PC-3 (cell line): ENCODE data around the gene ATP6V1G2. TPM values are rescaled to one million over a fixed set of nuclear protein-coding genes. Genes with fewer than 3 reads are reported as not detected.

ENCODE experiments used
- ATAC-seq: fragments of 200-7000 bp; cut with Tn5 transposase; 2 replicates; pipeline ENCODE4 v1.9.1; 2020; ENCODE audit warnings: mild to moderate bottlenecking, moderate library complexity
- BruUV-seq: library from RNA; stranded (reverse); fragments of 400-500 nt; replicated peaks from 2 replicates; lab custom pipeline; 2021; lab: Mats Ljungman, UMichigan
- CTCF ChIA-PET: fragments of 300-600 bp; sonication (Branson Sonifier 250); formaldehyde crosslinking; loops from one replicate; lab custom pipeline; 2022; ENCODE audit warnings: antibody characterized with exemption; lab: Charles Lee
- POLR2A ChIA-PET: fragments of 300-600 bp; sonication (Branson Sonifier 250); formaldehyde crosslinking; loops from one replicate; lab custom pipeline; 2022; ENCODE audit warnings: antibody characterized with exemption; ENCODE audit not compliant: unreplicated experiment; lab: Charles Lee
- DNase-seq: peaks from one replicate; pipeline ENCODE4 v3.0.0-alpha.2; 2015
- H2AFZ ChIP-seq: fragments of 300-600 bp; sonication (generic); 2 replicates; pipeline ENCODE4 v1.6.0; 2016; ENCODE audit warnings: antibody characterized with exemption, low read length
- H3F3A ChIP-seq: fragments of 300-600 bp; sonication (generic); one replicate; pipeline ENCODE4 v1.6.0; 2017; ENCODE audit warnings: antibody characterized with exemption, low read length, control low read depth, mild to moderate bottlenecking; ENCODE audit not compliant: unreplicated experiment
- H3K27ac ChIP-seq: fragments of 300-600 bp; sonication (generic); 2 replicates; pipeline ENCODE4 v1.5.1; 2016; ENCODE audit warnings: mild to moderate bottlenecking, low read length
- H3K27me3 ChIP-seq: fragments of 300-600 bp; sonication (generic); 2 replicates; pipeline ENCODE4 v1.6.1; 2016; ENCODE audit warnings: low read length, mixed read lengths
- H3K36me3 ChIP-seq: fragments of 300-600 bp; sonication (generic); 2 replicates; pipeline ENCODE4 v1.6.1; 2016; ENCODE audit warnings: low read depth, mixed run types, low read length, mixed read lengths
- H3K4me1 ChIP-seq: fragments of 300-600 bp; sonication (generic); 2 replicates; pipeline ENCODE4 v1.5.1; 2016; ENCODE audit warnings: low read length; ENCODE audit not compliant: insufficient read depth
- H3K4me2 ChIP-seq: fragments of 300-600 bp; sonication (generic); 2 replicates; pipeline ENCODE4 v1.6.0; 2016; ENCODE audit warnings: low read length
- H3K4me3 ChIP-seq: fragments of 300-600 bp; sonication (generic); 2 replicates; pipeline ENCODE4 v1.5.1; 2016; ENCODE audit warnings: mild to moderate bottlenecking, low read length, mixed read lengths
- H3K79me2 ChIP-seq: fragments of 300-600 bp; sonication (generic); 2 replicates; pipeline ENCODE4 v1.6.1; 2017; ENCODE audit warnings: low read length, mixed read lengths
- H3K9ac ChIP-seq: fragments of 300-600 bp; sonication (generic); 2 replicates; pipeline ENCODE4 v1.6.0; 2016; ENCODE audit warnings: mild to moderate bottlenecking, low read length
- H3K9me2 ChIP-seq: fragments of 300-600 bp; sonication (generic); replicated peaks from 2 replicates; pipeline ENCODE4 v1.6.1; 2016; ENCODE audit warnings: mixed run types, low read length, mixed read lengths
- H3K9me3 ChIP-seq: fragments of 300-600 bp; sonication (generic); 2 replicates; pipeline ENCODE4 v1.6.1; 2016; ENCODE audit warnings: low read length, mixed read lengths
- H4K20me1 ChIP-seq: fragments of 300-600 bp; sonication (generic); 2 replicates; pipeline ENCODE4 v1.6.1; 2016; ENCODE audit warnings: low read length, mixed read lengths
- EZH2 ChIP-seq: fragments of 300-600 bp; sonication (generic); IDR thresholded peaks from one replicate; pipeline ENCODE4 v1.6.1; 2017; ENCODE audit warnings: antibody characterized with exemption, mild to moderate bottlenecking, low read length; ENCODE audit not compliant: unreplicated experiment
- EZH2phosphoT487 ChIP-seq: fragments of 300-600 bp; sonication (generic); IDR thresholded peaks from 2 replicates; pipeline ENCODE4 v1.6.1; 2018; ENCODE audit warnings: mild to moderate bottlenecking, antibody characterized with exemption, low read length, borderline replicate concordance
- intact Hi-C: fragments of 100-400 bp; cut with micrococcal nuclease; formaldehyde crosslinking; loops from 2 replicates; pipeline ENCODE4 v1.9.0; 2023
- total RNA-seq: library from RNA; depleted of rRNA; stranded (reverse); fragments of >200 nt; gene quantifications from 2 replicates; pipeline ENCODE4 v1.2.3, GENCODE V29; 2014
- TF ChIP-seq, protein P1 (sequence below): fragments of 300-600 bp; sonication (generic); conservative IDR thresholded peaks from 2 replicates; pipeline ENCODE4 v1.5.1; 2017; ENCODE audit warnings: antibody characterized with exemption, low read depth, mild to moderate bottlenecking, low read length

Gene ATP6V1G2
- total RNA-seq, 1 experiment from 2014 or later: 1.2 TPM

DNA sequence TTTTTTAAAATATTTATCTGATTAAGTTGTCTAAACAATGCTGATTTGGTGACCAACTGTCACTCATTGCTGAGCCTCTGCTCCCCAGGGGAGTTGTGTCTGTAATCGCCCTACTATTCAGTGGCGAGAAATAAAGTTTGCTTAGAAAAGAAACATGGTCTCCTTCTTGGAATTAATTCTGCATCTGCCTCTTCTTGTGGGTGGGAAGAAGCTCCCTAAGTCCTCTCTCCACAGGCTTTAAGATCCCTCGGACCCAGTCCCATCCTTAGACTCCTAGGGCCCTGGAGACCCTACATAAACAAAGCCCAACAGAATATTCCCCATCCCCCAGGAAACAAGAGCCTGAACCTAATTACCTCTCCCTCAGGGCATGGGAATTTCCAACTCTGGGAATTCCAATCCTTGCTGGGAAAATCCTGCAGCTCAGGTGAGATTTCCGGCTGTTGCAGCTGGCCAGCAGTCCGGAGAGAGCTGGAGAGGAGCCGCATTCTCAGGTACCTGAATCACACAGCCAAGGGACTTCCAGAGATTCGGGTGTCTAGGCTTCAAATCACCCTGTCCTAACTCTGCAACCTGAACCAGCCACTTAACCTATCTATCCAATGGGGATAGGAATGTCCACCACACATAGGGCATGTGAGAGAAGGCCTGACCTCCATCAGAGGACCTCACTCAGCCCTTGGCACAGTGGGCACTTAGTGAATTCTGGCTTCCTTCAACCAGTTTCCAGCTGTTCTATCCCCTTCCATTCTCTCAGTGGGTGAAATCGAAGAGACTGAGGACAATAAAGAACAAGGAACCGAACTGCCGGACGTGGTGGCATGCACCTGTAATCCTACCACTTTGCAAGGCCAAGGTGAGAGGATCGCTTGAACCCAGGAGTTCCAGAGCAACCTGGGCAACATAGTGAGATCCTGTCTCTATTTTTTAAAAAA, 32.0 kb upstream of the ATP6V1G2 start:
- no TSS peak for BruUV-seq
- Histone ChIP-seq H3F3A (no peaks in the 10 kb centered on the region), H3K36me3 (no peaks in the 10 kb centered on the region), H3K27ac (no peak overlapping the region), H3K27me3 (no peaks in the 10 kb centered on the region), H3K4me2 (peak overlapping the region; percentile 10; the same call in 1 of the 2 replicates), H3K79me2 (no peaks in the 10 kb centered on the region), H2AFZ (no peak overlapping the region), H3K9me3 (no peaks in the 10 kb centered on the region), H3K9me2 (no peaks in the 10 kb centered on the region), H4K20me1 (no peaks in the 10 kb centered on the region), H3K4me1 (peaks cover 11% of the 10 kb centered on the region; the same call in 1 of the 2 replicates), H3K9ac (no peak overlapping the region), H3K4me3 (no peak overlapping the region)
- ChIA-PET POLR2A (no interaction called here), CTCF (no interaction called here)
- ATAC-seq (no peak), DNase-seq (peak; percentile 57)
- TF ChIP-seq, protein P1, sequence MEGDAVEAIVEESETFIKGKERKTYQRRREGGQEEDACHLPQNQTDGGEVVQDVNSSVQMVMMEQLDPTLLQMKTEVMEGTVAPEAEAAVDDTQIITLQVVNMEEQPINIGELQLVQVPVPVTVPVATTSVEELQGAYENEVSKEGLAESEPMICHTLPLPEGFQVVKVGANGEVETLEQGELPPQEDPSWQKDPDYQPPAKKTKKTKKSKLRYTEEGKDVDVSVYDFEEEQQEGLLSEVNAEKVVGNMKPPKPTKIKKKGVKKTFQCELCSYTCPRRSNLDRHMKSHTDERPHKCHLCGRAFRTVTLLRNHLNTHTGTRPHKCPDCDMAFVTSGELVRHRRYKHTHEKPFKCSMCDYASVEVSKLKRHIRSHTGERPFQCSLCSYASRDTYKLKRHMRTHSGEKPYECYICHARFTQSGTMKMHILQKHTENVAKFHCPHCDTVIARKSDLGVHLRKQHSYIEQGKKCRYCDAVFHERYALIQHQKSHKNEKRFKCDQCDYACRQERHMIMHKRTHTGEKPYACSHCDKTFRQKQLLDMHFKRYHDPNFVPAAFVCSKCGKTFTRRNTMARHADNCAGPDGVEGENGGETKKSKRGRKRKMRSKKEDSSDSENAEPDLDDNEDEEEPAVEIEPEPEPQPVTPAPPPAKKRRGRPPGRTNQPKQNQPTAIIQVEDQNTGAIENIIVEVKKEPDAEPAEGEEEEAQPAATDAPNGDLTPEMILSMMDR: no peak
- TF ChIP-seq EZH2phosphoT487 (no peak), EZH2 (no peak)
- intact Hi-C loops: no loop called here

DNA sequence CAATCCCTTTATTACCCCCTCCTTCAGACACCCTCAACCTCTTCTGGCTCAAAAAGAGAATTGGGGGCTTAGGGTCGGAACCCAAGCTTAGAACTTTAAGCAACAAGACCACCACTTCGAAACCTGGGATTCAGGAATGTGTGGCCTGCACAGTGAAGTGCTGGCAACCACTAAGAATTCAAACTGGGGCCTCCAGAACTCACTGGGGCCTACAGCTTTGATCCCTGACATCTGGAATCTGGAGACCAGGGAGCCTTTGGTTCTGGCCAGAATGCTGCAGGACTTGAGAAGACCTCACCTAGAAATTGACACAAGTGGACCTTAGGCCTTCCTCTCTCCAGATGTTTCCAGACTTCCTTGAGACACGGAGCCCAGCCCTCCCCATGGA, 31.2 kb upstream of the ATP6V1G2 start:
- no peak for TF ChIP-seq EZH2phosphoT487
- TF ChIP-seq EZH2: no peak
- TF ChIP-seq, protein P1: no peak
- CTCF ChIA-PET: interaction anchor here (0.6 kb wide), 1 partner anchor 21 kb away, joined by 3 read pairs; no protein-coding TSS in a partner anchor
- no peaks in the 10 kb centered on the region for H3K36me3 ChIP-seq
- no peak overlapping the region for H3K9ac ChIP-seq
- POLR2A ChIA-PET: no interaction called here
- no peak for DNase-seq
- H3K4me1 ChIP-seq: peaks cover 11% of the 10 kb centered on the region; the same call in 1 of the 2 replicates
- no peaks in the 10 kb centered on the region for H3F3A ChIP-seq
- intact Hi-C loops: no loop called here
- H3K27me3 ChIP-seq: no peaks in the 10 kb centered on the region
- no peak overlapping the region for H3K4me2 ChIP-seq
- H3K79me2 ChIP-seq: no peaks in the 10 kb centered on the region
- no peak for ATAC-seq
- H3K27ac ChIP-seq: no peak overlapping the region
- H3K4me3 ChIP-seq: no peak overlapping the region
- no peak overlapping the region for H2AFZ ChIP-seq
- H3K9me2 ChIP-seq: no peaks in the 10 kb centered on the region
- no TSS peak for BruUV-seq
- H4K20me1 ChIP-seq: no peaks in the 10 kb centered on the region
- no peaks in the 10 kb centered on the region for H3K9me3 ChIP-seq
